GM11168 (cell line): ENCODE data around the gene KCTD11.
"Not testable (repeated sequence)": the region's sequence is repeated elsewhere in the genome, so short reads cannot be mapped to it uniquely, and the experiment has no call there.

Experiments
- in situ Hi-C: fragments of 300-500 bp; cut with MboI; formaldehyde crosslinking; loops from one replicate; pipeline ENCODE4 v1.12.0; 2022; ENCODE audit warnings: low sequenced_read_pairs; ENCODE audit not compliant: unreplicated experiment

Gene KCTD11

DNA sequence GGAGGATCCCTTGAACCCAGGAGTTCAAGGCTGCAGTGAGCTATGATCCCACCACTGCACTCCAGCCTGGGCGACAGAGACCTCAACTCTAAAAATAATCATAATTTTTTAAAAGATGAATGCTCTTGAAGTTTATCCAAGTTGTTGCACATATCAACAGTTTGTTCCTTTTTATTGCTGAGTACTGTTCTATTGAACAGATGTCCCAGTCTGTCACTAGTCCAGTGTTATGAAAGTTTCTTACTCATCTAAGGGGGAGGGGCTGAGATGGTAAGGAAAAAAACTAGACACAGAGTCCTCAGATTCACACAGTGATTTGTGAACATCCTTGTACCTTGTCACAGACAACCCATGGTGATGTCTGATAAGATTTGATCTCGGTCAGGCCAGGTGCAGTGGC is 11.8 kb upstream of the KCTD11 start:
- in situ Hi-C loops = no loop called here

DNA sequence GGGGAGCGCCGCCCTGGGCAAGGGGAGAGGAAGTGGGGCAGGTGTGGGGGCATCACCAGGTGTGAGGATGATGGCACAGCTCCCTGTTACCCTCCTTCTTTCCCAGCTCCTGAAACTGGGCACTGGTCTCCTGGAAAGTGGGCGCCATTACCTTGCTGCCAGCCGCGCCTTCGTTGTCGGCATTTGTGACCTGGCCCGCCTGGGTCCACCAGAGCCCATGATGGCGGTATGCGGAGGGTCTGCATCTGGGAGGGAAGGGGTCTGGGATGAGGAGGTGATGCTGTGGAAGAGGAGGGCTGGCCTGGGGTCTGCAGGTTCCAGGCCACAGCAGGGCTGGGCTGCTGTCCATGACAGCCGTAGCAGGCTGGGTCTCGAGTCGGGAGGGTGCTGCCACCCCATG is 10.1 kb upstream of the KCTD11 start:
- in situ Hi-C loops = no loop called here

DNA sequence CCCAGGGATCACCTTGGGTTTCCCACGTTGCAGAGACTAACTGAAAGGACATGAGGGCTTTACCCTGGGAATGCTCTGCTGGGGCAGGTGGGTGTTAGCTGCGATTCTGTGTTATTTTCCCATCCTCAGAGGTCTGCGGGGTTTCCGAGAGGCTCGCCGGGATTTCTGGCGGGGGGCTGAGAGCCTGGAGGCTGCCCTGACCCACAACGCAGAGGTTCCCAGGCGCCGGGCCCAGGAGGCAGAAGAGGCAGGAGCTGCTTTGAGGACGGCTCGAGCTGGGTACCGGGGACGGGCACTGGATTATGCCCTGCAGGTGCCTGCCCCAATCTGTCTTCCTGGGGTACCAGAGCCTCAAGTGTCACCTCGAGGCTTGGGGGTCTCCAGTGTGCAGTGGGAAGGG is 8.7 kb upstream of the KCTD11 start:
- in situ Hi-C loops = no loop called here

DNA sequence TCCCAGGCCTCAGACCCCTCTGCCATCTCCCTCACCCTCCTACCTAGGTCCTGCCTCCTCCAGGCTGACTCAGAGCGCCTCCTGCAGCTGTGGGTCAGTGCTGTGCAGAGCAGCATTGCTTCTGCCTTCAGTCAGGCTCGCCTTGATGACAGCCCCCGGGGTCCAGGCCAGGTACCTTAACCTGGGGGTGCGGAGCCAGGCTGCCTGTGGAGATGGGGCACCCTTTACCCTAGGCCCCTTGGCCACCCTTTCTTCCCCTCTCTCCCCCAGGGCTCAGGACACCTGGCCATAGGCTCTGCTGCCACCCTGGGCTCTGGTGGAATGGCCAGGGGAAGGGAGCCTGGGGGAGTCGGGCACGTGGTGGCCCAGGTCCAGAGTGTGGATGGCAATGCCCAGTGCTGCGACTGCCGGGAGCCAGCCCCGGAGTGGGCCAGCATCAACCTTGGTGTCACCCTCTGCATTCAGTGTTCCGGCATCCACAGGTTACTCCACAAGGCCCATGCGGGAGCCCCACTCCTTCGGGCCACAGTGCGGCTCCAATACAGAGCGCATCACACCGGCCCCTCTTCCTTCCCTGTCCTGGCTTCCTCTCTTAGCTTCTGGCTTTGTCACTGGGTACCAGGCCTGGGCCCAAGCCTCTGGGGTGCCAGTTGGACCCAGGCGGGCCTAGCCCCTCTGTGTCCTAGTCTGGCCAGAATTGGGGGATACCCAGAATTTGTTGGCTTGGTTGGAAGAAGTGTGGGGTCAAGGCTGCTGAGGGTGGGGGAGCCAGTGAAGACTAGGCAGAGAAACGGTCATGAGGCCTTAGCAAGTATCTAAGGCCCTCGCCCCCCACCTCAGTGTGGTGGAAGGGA is 5.0 kb upstream of the KCTD11 start:
- in situ Hi-C loops = no loop called here

DNA sequence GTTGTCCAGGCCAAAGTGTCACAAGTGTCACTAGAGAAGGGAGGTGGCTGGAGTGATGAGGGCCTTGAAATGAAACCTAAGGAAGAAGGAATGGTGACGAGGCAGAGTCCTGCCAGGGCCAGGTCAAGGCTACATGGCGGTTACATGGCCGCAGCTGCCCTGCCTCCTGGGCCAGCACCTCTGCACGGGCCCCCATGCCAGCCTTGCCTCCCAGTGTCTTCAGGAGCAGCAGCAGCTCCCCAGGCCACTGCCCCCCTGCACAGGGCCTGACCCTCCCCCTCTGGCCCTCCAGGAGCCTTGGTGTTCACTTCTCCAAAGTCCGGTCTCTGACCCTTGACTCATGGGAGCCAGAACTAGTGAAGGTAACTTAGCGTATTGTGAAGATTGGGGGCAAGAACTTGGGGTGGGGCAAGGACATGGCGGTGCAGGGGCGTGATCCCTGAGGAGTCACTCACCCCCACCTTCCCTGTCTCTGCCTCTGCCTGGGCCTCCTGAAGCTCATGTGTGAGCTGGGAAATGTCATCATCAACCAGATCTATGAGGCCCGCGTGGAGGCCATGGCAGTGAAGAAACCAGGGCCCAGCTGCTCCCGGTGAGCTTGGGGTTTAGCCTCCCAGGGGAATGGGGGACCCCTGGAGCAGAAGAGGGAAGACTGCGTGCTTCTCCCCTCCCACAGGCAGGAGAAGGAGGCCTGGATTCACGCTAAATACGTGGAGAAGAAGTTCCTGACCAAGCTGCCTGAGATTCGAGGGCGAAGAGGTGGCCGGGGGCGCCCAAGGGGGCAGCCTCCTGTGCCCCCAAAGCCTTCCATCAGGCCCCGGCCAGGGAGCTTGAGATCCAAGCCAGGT is 4.1 kb upstream of the KCTD11 start:
- in situ Hi-C loops = no loop called here

DNA sequence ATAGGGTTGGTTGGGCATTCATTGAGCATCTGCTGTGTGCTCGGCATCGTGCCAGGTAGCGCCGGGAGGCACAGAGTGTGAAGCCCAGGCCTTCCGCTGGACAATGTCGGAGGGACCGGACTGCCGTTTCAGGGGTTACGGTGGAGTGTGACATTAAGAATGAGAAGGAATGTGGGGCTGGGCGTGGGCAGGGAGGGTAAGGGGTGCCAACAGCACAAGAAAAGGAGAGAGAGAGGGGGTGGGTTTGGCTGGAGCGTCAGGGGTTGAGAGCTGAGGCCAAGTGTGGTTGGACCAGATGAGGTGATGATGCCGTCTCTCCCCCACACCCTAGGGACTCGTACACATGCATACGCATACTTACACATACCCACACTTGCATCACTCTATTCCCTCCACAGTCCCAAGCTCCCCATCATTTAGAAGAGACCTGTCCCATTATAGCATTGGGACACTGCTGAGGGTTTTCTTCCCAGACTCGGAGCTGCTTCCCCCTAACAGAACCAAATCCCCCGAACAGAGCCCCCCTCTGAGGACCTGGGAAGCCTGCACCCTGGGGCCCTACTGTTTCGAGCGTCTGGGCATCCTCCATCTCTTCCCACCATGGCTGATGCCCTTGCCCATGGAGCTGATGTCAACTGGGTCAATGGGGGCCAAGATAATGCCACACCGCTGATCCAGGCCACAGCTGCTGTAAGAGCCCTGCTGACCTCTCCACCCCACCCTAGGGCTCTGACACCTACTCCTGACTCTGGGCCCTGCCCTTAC is 3.3 kb upstream of the KCTD11 start:
- in situ Hi-C loops = no loop called here

DNA sequence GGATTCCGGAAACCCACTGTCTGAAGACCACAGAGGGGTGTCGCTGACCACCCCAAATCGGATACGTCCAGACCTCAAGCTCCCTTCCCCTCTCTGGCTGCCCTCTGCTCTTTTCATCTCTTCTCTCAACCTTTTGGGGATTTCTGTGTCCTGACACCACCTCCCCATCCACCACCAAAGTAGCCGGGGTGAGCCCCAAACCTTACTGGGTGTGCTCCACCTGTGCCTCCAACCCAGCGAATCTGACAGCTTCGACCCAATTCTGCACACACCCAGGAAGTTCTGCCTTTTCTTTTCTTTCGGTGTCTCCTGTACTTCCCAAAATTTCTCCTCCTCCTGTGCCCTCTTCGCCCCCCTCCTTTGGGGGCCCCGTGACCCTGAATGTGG is 534 bp downstream of the KCTD11 start:
- in situ Hi-C loops = no loop called here

DNA sequence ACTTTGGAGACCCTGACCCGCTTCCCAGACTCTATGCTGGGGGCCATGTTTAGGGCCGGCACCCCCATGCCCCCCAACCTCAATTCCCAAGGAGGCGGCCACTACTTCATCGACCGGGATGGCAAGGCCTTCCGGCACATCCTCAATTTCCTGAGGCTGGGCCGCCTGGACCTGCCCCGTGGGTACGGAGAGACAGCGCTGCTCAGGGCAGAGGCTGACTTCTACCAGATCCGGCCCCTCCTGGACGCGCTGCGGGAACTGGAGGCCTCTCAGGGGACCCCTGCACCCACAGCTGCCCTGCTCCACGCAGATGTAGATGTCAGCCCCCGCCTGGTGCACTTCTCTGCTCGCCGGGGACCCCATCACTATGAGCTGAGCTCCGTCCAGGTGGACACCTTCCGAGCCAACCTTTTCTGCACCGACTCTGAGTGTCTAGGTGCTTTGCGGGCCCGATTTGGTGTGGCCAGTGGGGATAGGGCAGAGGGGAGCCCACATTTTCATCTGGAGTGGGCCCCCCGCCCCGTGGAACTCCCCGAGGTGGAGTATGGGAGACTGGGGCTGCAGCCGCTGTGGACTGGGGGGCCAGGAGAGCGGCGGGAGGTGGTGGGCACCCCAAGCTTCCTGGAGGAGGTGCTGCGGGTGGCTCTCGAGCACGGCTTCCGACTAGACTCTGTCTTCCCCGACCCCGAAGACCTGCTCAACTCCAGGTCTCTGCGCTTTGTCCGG is 1.1 kb downstream of the KCTD11 start:
- in situ Hi-C loops = no loop called here

DNA sequence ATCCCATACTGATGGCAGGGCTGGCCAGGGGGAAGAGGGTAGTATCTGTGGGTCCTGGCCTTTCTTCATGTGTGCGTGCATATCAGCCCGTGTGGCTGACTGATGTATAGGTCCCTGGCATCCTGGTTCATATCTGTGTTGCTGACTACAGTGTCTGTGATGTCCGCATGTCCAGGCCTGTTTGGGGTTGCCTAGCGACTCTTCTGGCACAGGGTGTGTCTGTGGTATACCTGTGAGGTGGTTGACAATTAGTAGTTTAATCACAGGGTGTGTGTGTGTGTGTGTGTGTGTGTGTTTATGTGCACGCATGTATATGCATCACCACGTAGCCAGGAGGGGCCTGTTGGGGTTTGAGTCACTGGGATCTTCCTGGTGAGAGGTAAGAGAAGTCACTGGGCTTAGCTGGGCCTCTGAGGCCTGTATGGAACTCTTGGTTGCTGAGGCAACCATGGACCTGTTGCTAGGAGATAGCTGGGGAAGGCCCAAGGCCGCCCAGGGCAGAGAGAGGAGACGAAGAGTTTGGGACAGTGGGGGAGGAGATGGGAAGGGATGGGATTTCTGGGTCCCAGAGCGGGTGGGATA is 2.4 kb downstream of the KCTD11 start:
- in situ Hi-C loops = no loop called here

DNA sequence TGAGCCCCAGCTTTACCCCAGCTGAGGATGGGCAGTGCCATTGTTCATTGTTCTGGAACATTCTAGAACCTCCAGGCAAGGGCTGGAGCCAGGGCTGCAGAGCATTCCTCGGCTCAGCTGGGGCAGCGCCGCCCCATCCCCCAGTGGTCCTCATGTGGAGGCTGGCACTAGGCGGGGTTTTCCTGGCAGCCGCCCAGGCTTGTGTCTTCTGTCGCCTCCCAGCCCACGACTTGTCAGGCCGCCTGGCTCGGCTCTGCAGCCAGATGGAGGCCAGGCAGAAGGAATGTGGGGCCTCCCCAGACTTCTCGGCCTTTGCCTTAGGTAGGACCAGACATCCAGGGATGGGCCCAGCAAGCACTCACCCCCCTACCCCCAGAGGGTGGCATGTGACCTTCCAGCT is 3.1 kb downstream of the KCTD11 start, which contains the start of gene TMEM95:
Gene TMEM95, plus strand, starts transcription at position 104 of the 400 bp plus-strand sequence. Its CDS starts 49 bp downstream, at position 153.
- in situ Hi-C loops = no loop called here

DNA sequence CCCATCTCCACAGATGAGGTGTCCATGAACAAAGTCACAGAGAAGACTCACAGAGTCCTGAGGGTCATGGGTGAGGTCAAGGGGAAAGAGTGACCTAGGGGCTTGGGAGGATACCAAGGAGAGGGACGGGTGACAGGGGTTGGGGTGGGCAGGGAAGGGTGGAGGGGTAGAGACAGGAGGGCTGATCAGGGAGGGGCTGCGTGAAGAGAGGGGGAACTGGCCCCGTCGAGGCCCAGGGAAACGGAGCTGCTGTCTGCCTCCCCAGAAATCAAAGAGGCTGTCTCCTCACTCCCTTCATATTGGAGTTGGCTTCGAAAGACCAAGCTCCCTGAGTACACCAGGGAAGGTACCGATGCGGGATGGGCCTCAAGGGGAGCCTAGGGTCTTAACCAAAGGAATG is 3.6 kb downstream of the KCTD11 start:
- in situ Hi-C loops = no loop called here

DNA sequence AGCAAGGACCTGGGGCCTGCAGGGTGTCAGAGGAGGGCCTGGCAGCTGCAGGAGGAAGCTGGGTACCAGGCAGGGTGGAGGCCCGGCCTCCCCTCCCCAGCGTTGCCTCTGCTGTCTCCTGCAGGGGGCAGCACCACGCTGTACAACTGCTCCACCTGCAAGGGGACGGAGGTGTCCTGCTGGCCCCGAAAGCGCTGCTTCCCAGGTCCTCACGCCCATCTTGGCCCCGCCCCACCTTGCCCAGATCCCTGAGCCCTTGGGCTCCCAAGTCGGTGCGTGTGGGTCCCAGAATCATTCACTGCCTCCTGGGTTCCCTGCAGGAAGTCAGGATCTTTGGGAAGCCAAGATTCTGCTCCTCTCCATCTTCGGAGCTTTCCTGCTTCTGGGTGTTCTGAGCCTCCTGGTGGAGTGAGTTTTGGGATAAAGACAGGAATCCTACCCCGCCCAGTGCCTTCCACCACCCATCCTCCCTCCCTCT is 4.1 kb downstream of the KCTD11 start:
- in situ Hi-C loops = no loop called here

DNA sequence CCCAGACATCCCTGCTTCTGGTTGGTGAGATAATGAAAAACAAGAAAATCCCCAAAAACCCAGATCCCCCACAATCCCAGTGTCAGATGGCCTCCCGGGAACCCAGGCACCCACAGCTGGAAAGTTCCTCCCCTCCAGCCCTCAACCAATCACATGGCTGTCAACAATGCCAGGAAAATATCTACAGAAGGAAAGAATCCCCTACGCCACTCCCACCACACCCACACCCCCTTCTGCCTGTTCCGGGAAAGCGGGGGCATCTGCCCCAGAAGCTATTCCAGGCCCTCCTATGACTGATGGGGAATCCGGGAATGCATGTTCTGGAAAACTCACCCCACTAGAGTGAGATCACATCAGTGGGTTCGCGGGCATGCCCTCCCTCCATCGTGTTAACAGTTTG is 4.8 kb downstream of the KCTD11 start:
- in situ Hi-C loops = no loop called here

DNA sequence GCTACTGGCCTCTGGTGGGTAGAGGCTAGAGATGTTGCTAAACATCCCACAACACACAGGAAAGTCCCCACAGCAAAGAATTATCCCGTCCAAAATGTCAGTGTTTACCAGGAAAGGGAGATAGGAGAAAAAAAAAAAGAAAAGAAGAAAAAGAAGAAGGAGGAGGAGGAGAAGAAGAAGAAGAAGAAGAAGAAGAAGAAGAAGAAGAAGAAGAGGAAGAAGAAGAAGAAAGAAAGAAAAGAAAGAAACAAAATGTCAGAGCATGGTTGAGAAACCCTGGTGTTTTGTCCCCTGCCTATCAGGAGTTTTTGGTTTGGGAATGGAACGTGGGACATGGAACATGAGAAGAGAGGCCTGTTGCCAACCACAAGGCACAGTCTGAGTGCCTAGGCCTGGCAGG is 5.4 kb downstream of the KCTD11 start:
- in situ Hi-C loops = no loop called here

DNA sequence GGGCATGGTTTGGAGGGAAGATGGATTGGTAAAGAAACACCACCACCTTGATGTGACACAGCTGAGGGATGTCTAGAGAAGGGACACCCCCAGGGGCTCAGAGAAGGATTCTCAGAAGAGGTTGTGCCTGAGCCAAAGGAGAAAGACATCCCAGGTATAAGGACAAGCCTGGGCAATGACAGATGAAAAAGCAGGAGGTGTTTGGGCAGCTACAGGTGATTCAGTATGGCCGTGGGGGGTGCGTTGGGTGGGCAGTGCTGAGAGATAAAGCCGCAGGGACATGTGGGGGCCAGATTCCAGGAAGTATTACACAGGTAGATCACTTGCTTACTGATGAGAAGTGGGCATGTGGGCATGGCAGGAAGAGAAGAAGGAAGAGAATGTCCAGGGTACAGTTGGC is 9.9 kb downstream of the KCTD11 start:
- in situ Hi-C loops = no loop called here

DNA sequence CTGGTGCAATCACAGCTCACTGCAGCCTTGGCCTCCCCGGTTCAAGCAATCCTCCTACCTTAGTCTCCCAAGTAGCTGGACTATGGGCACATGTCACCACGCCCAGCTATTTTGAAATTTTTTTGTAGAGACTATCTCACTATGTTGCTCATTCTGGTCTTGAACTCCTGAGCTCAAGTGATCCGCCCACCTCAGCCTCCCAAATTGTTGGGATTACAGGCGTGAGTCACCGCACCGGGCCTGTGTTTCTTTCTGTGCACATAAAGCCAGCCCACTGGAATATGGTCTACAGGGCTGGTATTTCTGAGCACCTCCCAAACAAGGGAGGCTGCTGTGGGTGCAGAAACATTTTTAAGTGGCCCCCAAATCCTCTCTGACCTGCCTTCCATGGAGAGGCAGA is 11.3 kb downstream of the KCTD11 start:
- in situ Hi-C loops = no loop called here

DNA sequence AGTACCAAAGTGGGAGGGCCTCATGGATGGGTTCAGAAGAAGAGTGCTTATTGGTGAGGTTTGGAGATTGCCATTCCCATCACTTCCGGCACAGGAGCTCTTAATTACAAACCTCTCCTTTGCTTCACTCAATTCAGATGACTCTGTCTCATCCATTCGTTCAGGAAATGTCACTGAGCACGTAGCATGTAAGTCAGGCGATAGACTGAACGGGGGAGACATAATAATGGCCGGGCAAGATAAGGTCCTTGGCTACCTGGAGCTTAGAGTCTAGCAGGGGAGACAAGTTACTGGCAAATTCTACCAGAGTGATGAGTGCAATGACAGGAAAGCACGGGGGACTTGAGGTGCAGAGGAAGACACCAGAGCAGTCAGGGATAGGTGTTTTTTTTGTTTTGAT is 14.0 kb downstream of the KCTD11 start:
- in situ Hi-C loops = not testable (repeated sequence)

DNA sequence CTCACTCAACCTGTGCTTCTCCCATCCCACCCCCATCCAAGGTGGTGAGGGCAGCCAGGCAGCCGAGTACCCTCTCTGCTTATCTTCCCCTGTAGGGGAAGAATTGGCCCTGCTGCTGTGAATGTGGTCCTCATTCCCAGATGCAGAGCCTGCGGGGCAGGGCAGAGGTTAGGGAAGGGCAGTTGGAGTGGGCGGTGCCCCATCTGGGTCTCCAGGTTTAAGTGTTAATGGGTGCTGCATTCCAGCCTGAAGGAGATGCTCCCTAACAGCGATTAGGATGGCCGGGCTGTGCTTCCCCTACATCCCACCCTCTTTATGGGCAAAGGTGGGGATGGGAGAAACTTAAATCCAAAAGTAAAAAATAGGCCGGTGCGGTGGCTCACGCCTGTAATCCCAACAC is 15.1 kb downstream of the KCTD11 start:
- in situ Hi-C loops = no loop called here

DNA sequence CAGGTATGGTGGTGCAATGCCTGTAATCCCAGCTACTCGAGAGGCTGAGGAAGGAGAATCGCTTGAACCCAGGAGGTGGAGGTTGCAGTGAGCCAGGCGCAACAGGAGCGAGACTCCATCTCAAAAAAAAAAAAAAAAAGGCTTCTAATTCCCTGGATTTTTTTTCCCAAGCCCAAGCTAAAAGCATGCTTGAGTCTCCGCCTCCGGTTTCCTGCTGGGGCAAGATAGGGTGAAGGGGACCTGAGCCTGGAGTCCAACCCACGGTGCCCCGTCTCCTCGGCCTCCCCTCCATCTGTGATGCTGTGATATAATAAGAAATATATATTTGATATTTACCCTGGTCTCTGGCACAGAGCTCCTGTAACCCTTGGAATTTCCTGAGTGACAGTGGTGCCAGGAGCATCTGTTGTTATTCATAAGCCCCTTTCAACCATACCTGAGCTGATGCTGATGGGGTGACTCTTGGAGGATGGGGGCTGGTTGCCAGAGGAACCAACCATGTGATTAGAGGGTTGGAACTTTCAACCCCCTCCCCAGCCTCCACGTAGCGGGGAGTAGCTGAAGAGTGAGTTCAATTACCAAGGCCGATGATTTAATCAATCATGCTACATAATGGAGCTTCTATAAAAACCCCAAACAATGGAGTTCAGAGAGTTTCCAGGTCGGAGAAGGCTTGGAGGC is 16.1 kb downstream of the KCTD11 start:
- in situ Hi-C loops = no loop called here
